Measurements from ENCODE around the gene VAMP1. TPM values are rescaled to one million over a fixed set of nuclear protein-coding genes. Genes with fewer than 3 reads are reported as not detected.

The VAMP1 gene
- total and polyA plus RNA-seq, 2 of the 8 experiments (the other 6 are each of a cell fraction or from before 2014, with no cell fraction given), result 10.8 to 23.1 TPM

GRCh38 chr12:6457220-6457945 is 13.1 kb downstream of the VAMP1 start:
- no peaks in the 10 kb centered on the region for H3K9me3 ChIP-seq (ENCODE audit: insufficient read depth in 2 of 2, low read depth in 1 of 2, low read length in 1 of 2)
- no peaks in the 10 kb centered on the region for H3K79me2 ChIP-seq (ENCODE audit: control insufficient read depth in 1 of 2, insufficient read depth in 2 of 2, low read length in 2 of 2)
- H2BK15ac ChIP-seq (ENCODE audit: low read length), result no peak overlapping the region
- WGBS, 2 experiments (ENCODE audit: extremely low coverage in 1 of 2, insufficient coverage in 1 of 2, insufficient read length in 1 of 2, insufficient replicate concordance in 2 of 2, low coverage in 1 of 2, low lambda C conversion rate in 2 of 2, missing lambda C conversion rate in 1 of 2), result 90% methylated on average over 12 of the region's 12 CpGs; no CpG with 5 or more reads in 1 of the 2 experiments
- no peak overlapping the region for H3K4me3 ChIP-seq (ENCODE audit: extremely low read depth in 1 of 4, insufficient read depth in 2 of 4, low read depth in 3 of 4, low read length in 4 of 4)
- no peak overlapping the region for H3K4ac ChIP-seq (replicated peaks; ENCODE audit: insufficient read length, low read depth, low read length)
- no peak overlapping the region for H2BK5ac ChIP-seq (ENCODE audit: low read depth, low read length)
- no peak overlapping the region for H4K5ac ChIP-seq (ENCODE audit: insufficient read length, low read depth, low read length)
- FAIRE-seq, result no peak
- ChIA-PET CTCF (ENCODE audit: partially characterized antibody) (interaction anchor here (0.7 to 10.5 kb wide), 15 partner anchors 8 to 398 kb away, joined by 3 to 202 read pairs (median 5); partner anchors contain the start of gene VAMP1), POLR2A (ENCODE audit: partially characterized antibody) (interaction anchor here (0.6 to 8.8 kb wide), 11 partner anchors 9 to 313 kb away, joined by 3 to 78 read pairs (median 4); partner anchors contain the start of genes SCNN1A and VAMP1)
- H3K9ac ChIP-seq (replicated peaks in 1 of 4; ENCODE audit: extremely low read depth in 1 of 4, low read depth in 3 of 4, low read length in 3 of 4), result no peak overlapping the region
- TF ChIP-seq SP2 (IDR thresholded peaks at IDR 0.05; ENCODE audit: low read length) (no peak), JUND (IDR thresholded peaks at IDR 0.05; ENCODE audit: low read length) (no peak), RXRA (IDR thresholded peaks at IDR 0.05; ENCODE audit: insufficient read depth, low read depth, low read length) (no peak), TAF7 (optimal IDR thresholded peaks at IDR 0.05; ENCODE audit: borderline replicate concordance, low read depth, low read length) (no peak), CHD2 (IDR thresholded peaks at IDR 0.05; ENCODE audit: low read length) (no peak), GTF2F1 (IDR thresholded peaks at IDR 0.05; ENCODE audit: borderline replicate concordance, low read depth, low read length) (no peak), RAD21 (IDR thresholded peaks at IDR 0.05 in 1 of 2, conservative IDR thresholded peaks at IDR 0.05 in 1 of 2; ENCODE audit: low read depth in 2 of 2, low read length in 2 of 2) (no peak), SRF (IDR thresholded peaks at IDR 0.05; ENCODE audit: low read depth, low read length) (no peak), SUZ12 (IDR thresholded peaks at IDR 0.05; ENCODE audit: low read length) (no peak)
- H3K4me1 ChIP-seq (replicated peaks in 1 of 4; ENCODE audit: control insufficient read depth in 3 of 4, insufficient read depth in 4 of 4, low read length in 3 of 4), result peaks cover 4 to 9% (median 7%) of the 10 kb centered on the region in 4 experiments
- no peak overlapping the region for H3K27ac ChIP-seq (ENCODE audit: low read depth, low read length)
- H3K27me3 ChIP-seq (replicated peaks in 1 of 4; ENCODE audit: control insufficient read depth in 3 of 4, extremely low read depth in 1 of 4, insufficient read depth in 3 of 4, low read length in 3 of 4), result no peaks in the 10 kb centered on the region
- no peak overlapping the region for H2BK20ac ChIP-seq (ENCODE audit: low read length)
- no peak overlapping the region for H3K23ac ChIP-seq (ENCODE audit: insufficient read length)
- H3K36me3 ChIP-seq (ENCODE audit: control insufficient read depth in 2 of 4, insufficient read depth in 4 of 4, low read length in 3 of 4), result peaks cover 0 to 12% (median 10%) of the 10 kb centered on the region in 4 experiments; a peak in 6 of 8 replicates
- DNase-seq (ENCODE audit: low read depth in 1 of 2, low spot score in 2 of 2), result no peak
- no peaks in the 10 kb centered on the region for H3K79me1 ChIP-seq (ENCODE audit: low read depth, low read length)
- H3K18ac ChIP-seq (ENCODE audit: extremely low read depth, low read length), result no peak overlapping the region
- H2AFZ ChIP-seq (ENCODE audit: low read length), result no peak overlapping the region
- H2BK120ac ChIP-seq (replicated peaks; ENCODE audit: low read depth, low read length), result no peak overlapping the region
- no peaks in the 10 kb centered on the region for H4K20me1 ChIP-seq (replicated peaks in 1 of 2; ENCODE audit: control insufficient read depth in 1 of 2, insufficient read depth in 2 of 2, low read length in 2 of 2)
- H3K56ac ChIP-seq (replicated peaks; ENCODE audit: insufficient read length, low read depth, low read length), result no peak overlapping the region
- no peak overlapping the region for H4K91ac ChIP-seq (replicated peaks; ENCODE audit: insufficient read length, low read length)
- no peak overlapping the region for H3K4me2 ChIP-seq (ENCODE audit: insufficient read depth in 1 of 2, low read depth in 2 of 2, low read length in 2 of 2)
- H2AK5ac ChIP-seq (ENCODE audit: low read depth, low read length), result no peak overlapping the region
- H3K14ac ChIP-seq (ENCODE audit: insufficient read length), result no peak overlapping the region
- H3K23me2 ChIP-seq (ENCODE audit: low read depth, low read length), result no peaks in the 10 kb centered on the region
- no peak overlapping the region for H2BK12ac ChIP-seq (ENCODE audit: low read depth, low read length)
- H4K8ac ChIP-seq (ENCODE audit: extremely low read depth, insufficient read depth, low read length), result no peak overlapping the region

Measured in H1 (cell line).